A549 treated with AZD9567 at 1 μM for 4 hours (cell line): ENCODE results near the gene LYPD8. TPM values are rescaled to one million over a fixed set of nuclear protein-coding genes. Genes with fewer than 3 reads are reported as not detected.

Source experiments
- total RNA-seq: library from RNA; stranded (reverse); fragments of 200-300 nt; extraction: Qiagen RNA extraction; gene quantifications from 5 replicates; pipeline ENCODE4 v1.2.3, GENCODE V29; 2022; ENCODE audit not compliant: insufficient read depth

LYPD8 gene, protein sequence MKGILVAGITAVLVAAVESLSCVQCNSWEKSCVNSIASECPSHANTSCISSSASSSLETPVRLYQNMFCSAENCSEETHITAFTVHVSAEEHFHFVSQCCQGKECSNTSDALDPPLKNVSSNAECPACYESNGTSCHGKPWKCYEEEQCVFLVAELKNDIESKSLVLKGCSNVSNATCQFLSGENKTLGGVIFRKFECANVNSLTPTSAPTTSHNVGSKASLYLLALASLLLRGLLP
- total RNA-seq, result 0.06 to 0.16 TPM (median 0.11 TPM) in 4 of 5 replicates, not detected in the other

DNA sequence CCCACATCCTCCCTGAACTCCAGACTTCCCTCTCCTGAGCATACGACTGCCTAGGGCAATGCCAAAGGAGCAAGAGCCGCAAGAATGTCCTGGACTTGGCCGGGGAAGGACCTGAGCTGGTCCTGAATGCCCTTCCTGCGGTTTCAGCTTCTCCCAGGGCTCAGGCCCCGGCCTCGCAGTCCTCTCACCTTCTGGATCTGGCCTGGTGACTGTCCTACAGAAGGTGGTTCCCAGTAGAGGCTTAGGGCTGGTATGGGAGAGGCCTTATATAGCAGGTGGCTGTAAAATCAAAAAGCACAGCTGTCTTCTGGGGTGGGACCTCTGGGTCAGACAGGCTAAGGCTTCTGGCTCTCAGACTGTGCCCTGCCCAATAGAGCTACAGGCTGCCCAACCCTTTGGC, at the start of gene LYPD8:
LYPD8 (minus strand) TSS at position 243 of the 400 bp plus-strand sequence. CDS start 4,678 bp downstream, outside the sequence.

DNA sequence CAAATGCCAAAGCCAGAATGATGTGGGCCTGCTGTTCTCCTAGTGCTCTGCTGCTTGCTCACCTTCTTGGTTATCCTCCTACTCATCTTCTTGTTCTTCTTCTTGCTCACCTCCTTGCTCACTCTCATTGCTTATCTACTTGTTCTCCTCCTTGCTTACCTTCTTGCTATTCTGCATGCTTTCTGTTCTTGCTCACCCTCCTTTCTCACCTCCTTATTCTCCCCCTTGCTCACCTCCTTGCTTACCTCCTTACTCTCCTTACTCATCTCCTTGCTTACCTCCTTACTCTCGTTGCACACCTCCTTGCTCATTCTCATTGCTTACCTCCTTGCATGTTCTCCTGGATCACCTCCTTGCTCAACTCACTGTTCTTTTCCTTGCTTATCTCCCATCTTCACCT, 52.8 kb downstream of the LYPD8 start, which contains the start of gene OR14I1:
OR14I1 (minus strand) TSS at position 53 of the 400 bp plus-strand sequence.

Other genes with a start within 250 kb of the LYPD8 start
- not detected in 5 replicates for gene OR2G6, start 247.7 kb downstream of the LYPD8 start, total RNA-seq
- not detected in 5 replicates for gene OR2T29, start 193.0 kb downstream of the LYPD8 start, total RNA-seq
- not detected in 5 replicates for gene OR2T34, start 181.0 kb downstream of the LYPD8 start, total RNA-seq
- gene OR2T10, start 158.1 kb downstream of the LYPD8 start, total RNA-seq, result not detected in 5 replicates
- gene OR2T11, start 120.7 kb downstream of the LYPD8 start, total RNA-seq, result not detected in 5 replicates
- not detected in 5 replicates for gene OR2T35, start 110.5 kb downstream of the LYPD8 start, total RNA-seq
- gene OR2T27, start 100.2 kb downstream of the LYPD8 start, total RNA-seq, result not detected in 5 replicates
- not detected in 5 replicates for gene OR14I1, start 53.0 kb downstream of the LYPD8 start, total RNA-seq
- gene SH3BP5L, start 70.2 kb upstream of the LYPD8 start, total RNA-seq, result 20.1 to 27.0 TPM (median 24.3 TPM) in 5 replicates
- 17.7 to 21.0 TPM (median 20.8 TPM) in 5 replicates for gene ZNF672, start 82.5 kb upstream of the LYPD8 start, total RNA-seq
- 13.2 to 21.2 TPM (median 20.0 TPM) in 5 replicates for gene ZNF692, start 103.3 kb upstream of the LYPD8 start, total RNA-seq
- 3.1 to 4.8 TPM (median 4.3 TPM) in 5 replicates for gene PGBD2, start 150.5 kb upstream of the LYPD8 start, total RNA-seq